Measurements from ENCODE around the gene C1orf122. TPM values are rescaled to one million over a fixed set of nuclear protein-coding genes. Genes with fewer than 3 reads are reported as not detected.
"Not testable (repeated sequence)": the region's sequence is repeated elsewhere in the genome, so short reads cannot be mapped to it uniquely, and the experiment has no call there.

C1orf122 gene
- total RNA-seq, 1 experiment from 2014 or later: 72.5 TPM

DNA sequence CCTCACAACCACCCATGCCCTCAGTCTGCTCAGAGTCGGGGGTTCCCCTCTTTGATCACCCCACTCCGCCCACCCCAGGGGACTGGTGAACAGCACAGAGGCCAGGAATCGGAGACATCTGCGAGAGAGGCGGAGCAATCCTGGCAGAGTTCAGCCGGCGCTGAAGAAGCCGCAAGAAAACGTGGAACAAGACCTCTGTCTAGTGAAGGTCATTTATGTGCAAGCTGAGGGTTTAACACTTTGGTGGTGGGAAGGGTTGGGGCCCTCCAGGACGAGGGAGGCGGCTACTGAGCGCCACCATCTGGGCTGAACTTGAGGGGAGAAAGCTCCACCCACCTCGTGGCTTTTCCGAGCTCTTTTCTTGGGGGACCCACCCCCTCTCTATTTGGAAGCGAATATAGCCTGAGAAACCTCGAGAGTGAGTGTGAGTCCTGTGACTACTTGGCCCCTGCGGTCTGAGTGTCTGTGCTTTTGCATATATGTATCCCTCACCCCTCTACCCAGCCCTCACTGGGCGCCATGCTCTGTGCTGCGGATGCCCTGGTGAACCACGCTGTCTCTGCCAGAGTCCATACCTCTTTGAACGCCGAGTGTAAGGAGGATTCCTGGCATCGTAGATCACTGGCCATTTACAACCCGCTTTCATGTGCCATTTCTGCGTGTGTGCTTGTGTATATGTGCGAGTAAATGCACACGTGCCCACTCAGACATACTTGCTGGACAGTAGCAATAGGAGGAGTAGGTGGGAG lies 41.5 kb upstream of the C1orf122 start:
- Histone ChIP-seq H3K27me3 (ENCODE audit: low read length) (peaks cover 52% of the 10 kb centered on the region), H3K9me3 (ENCODE audit: low read length) (no peaks in the 10 kb centered on the region), H3K27ac (ENCODE audit: low read length) (no peak overlapping the region), H4K20me1 (ENCODE audit: low read length) (no peaks in the 10 kb centered on the region), H3K9ac (ENCODE audit: low read length) (no peak overlapping the region), H3K4me1 (ENCODE audit: insufficient read depth, low read length) (peaks cover 6% of the 10 kb centered on the region), H3K36me3 (ENCODE audit: low read depth, low read length) (no peaks in the 10 kb centered on the region), H3K9me2 (replicated peaks; ENCODE audit: low read length) (no peaks in the 10 kb centered on the region), H3K4me3 (ENCODE audit: low read length) (peak overlapping the region; percentile 56), H3K4me2 (ENCODE audit: low read length) (peak overlapping the region; percentile 87), H2AFZ (ENCODE audit: low read length) (peak overlapping the region; percentile 72), H3K79me2 (ENCODE audit: low read length) (no peaks in the 10 kb centered on the region), H3F3A (ENCODE audit: low read length, unreplicated experiment) (no peaks in the 10 kb centered on the region)
- no TSS peak for BruUV-seq (replicated peaks)
- intact Hi-C loops (cut with micrococcal nuclease): no loop called here
- CTCF ChIA-PET: interaction anchor here (0.6 kb wide), 3 partner anchors 77 to 279 kb away, joined by 4 to 6 read pairs (median 5); no protein-coding TSS in a partner anchor
- DNase-seq (peak; percentile 28), ATAC-seq (peak; percentile 64)
- TF ChIP-seq EZH2phosphoT487 (IDR thresholded peaks at IDR 0.05; ENCODE audit: borderline replicate concordance, low read length) (no peak), EZH2 (IDR thresholded peaks at IDR 0.05; ENCODE audit: low read length, unreplicated experiment) (no peak)
- TF ChIP-seq, protein P1, sequence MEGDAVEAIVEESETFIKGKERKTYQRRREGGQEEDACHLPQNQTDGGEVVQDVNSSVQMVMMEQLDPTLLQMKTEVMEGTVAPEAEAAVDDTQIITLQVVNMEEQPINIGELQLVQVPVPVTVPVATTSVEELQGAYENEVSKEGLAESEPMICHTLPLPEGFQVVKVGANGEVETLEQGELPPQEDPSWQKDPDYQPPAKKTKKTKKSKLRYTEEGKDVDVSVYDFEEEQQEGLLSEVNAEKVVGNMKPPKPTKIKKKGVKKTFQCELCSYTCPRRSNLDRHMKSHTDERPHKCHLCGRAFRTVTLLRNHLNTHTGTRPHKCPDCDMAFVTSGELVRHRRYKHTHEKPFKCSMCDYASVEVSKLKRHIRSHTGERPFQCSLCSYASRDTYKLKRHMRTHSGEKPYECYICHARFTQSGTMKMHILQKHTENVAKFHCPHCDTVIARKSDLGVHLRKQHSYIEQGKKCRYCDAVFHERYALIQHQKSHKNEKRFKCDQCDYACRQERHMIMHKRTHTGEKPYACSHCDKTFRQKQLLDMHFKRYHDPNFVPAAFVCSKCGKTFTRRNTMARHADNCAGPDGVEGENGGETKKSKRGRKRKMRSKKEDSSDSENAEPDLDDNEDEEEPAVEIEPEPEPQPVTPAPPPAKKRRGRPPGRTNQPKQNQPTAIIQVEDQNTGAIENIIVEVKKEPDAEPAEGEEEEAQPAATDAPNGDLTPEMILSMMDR (conservative IDR thresholded peaks at IDR 0.05; ENCODE audit: low read depth, low read length): peak; percentile 47
- POLR2A ChIA-PET (ENCODE audit: unreplicated experiment): no interaction called here

- no peaks in the 10 kb centered on the region for H3K79me2 ChIP-seq (ENCODE audit: low read length)
- no peaks in the 10 kb centered on the region for H4K20me1 ChIP-seq (ENCODE audit: low read length)
- no peak overlapping the region for H3K27ac ChIP-seq (ENCODE audit: low read length)
- TF ChIP-seq EZH2phosphoT487 (IDR thresholded peaks at IDR 0.05; ENCODE audit: borderline replicate concordance, low read length) (no peak), EZH2 (IDR thresholded peaks at IDR 0.05; ENCODE audit: low read length, unreplicated experiment) (no peak)
- TF ChIP-seq, protein P1 (conservative IDR thresholded peaks at IDR 0.05; ENCODE audit: low read depth, low read length): no peak
- no peaks in the 10 kb centered on the region for H3F3A ChIP-seq (ENCODE audit: low read length, unreplicated experiment)
- no peak overlapping the region for H3K4me2 ChIP-seq (ENCODE audit: low read length)
- H2AFZ ChIP-seq (ENCODE audit: low read length): no peak overlapping the region
- H3K9ac ChIP-seq (ENCODE audit: low read length): no peak overlapping the region
- POLR2A ChIA-PET (ENCODE audit: unreplicated experiment): no interaction called here
- H3K9me3 ChIP-seq (ENCODE audit: low read length): no peaks in the 10 kb centered on the region
- peaks cover 6% of the 10 kb centered on the region for H3K4me1 ChIP-seq (ENCODE audit: insufficient read depth, low read length)
- no peaks in the 10 kb centered on the region for H3K36me3 ChIP-seq (ENCODE audit: low read depth, low read length)
- BruUV-seq (replicated peaks): no TSS peak
- ATAC-seq (no peak), DNase-seq (no peak)
- H3K4me3 ChIP-seq (ENCODE audit: low read length): no peak overlapping the region
- CTCF ChIA-PET: no interaction called here
- intact Hi-C loops (cut with micrococcal nuclease): no loop called here
- peaks cover 52% of the 10 kb centered on the region for H3K27me3 ChIP-seq (ENCODE audit: low read length)
- no peaks in the 10 kb centered on the region for H3K9me2 ChIP-seq (replicated peaks; ENCODE audit: low read length)
Observed at GRCh38 chr1:37767488-37767887, 40.1 kb upstream of the C1orf122 start.

- DNase-seq; H3K9me3 ChIP-seq (ENCODE audit: low read length); H3K4me3 ChIP-seq (ENCODE audit: low read length); POLR2A ChIA-PET (ENCODE audit: unreplicated experiment); H3K9ac ChIP-seq (ENCODE audit: low read length); H2AFZ ChIP-seq (ENCODE audit: low read length); ATAC-seq; H3K79me2 ChIP-seq (ENCODE audit: low read length); H4K20me1 ChIP-seq (ENCODE audit: low read length); intact Hi-C loops (cut with micrococcal nuclease); H3K36me3 ChIP-seq (ENCODE audit: low read depth, low read length); H3K27ac ChIP-seq (ENCODE audit: low read length); H3K4me1 ChIP-seq (ENCODE audit: insufficient read depth, low read length); BruUV-seq (replicated peaks); H3K9me2 ChIP-seq (replicated peaks; ENCODE audit: low read length); H3F3A ChIP-seq (ENCODE audit: low read length, unreplicated experiment); H3K4me2 ChIP-seq (ENCODE audit: low read length): not testable (repeated sequence)
- CTCF ChIA-PET: interaction anchor here (0.6 kb wide), 1 partner anchor 47 kb away, joined by 3 read pairs; no protein-coding TSS in a partner anchor
- peaks cover 25% of the 10 kb centered on the region for H3K27me3 ChIP-seq (ENCODE audit: low read length)
Observed at GRCh38 chr1:37771440-37771839, 36.1 kb upstream of the C1orf122 start.

Measured in PC-3 (cell line).